Mammary microvascular endothelial cell (primary cell): Measurements from ENCODE around the gene CXCL1. TPM values are rescaled to one million over a fixed set of nuclear protein-coding genes. Genes with fewer than 3 reads are reported as not detected.

Experiments used
- total RNA-seq: library from RNA; depleted of rRNA; stranded (reverse); fragments of >200 nt; gene quantifications from 2 replicates; pipeline ENCODE4 v1.2.3, GENCODE V29; 2015

Gene CXCL1
- total RNA-seq = 141 and 147 TPM in 2 replicates

DNA sequence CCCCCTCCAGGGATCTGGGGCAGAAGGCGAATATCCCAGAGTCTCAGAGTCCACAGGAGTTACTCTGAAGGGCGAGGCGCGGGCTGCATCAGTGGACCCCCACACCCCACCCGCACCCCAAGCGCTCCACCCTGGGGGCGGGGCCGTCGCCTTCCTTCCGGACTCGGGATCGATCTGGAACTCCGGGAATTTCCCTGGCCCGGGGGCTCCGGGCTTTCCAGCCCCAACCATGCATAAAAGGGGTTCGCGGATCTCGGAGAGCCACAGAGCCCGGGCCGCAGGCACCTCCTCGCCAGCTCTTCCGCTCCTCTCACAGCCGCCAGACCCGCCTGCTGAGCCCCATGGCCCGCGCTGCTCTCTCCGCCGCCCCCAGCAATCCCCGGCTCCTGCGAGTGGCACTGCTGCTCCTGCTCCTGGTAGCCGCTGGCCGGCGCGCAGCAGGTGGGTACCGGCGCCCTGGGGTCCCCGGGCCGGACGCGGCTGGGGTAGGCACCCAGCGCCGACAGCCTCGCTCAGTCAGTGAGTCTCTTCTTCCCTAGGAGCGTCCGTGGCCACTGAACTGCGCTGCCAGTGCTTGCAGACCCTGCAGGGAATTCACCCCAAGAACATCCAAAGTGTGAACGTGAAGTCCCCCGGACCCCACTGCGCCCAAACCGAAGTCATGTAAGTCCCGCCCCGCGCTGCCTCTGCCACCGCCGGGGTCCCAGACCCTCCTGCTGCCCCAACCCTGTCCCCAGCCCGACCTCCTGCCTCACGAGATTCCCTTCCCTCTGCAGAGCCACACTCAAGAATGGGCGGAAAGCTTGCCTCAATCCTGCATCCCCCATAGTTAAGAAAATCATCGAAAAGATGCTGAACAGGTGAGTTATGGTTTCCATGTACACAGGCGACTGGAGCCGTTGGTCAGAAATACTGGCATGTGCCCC, at the start of gene CXCL1:
TSS of gene CXCL1 (plus strand) at position 264 of the 926 bp plus-strand sequence. CDS start at position 342, 78 bp downstream.

DNA sequence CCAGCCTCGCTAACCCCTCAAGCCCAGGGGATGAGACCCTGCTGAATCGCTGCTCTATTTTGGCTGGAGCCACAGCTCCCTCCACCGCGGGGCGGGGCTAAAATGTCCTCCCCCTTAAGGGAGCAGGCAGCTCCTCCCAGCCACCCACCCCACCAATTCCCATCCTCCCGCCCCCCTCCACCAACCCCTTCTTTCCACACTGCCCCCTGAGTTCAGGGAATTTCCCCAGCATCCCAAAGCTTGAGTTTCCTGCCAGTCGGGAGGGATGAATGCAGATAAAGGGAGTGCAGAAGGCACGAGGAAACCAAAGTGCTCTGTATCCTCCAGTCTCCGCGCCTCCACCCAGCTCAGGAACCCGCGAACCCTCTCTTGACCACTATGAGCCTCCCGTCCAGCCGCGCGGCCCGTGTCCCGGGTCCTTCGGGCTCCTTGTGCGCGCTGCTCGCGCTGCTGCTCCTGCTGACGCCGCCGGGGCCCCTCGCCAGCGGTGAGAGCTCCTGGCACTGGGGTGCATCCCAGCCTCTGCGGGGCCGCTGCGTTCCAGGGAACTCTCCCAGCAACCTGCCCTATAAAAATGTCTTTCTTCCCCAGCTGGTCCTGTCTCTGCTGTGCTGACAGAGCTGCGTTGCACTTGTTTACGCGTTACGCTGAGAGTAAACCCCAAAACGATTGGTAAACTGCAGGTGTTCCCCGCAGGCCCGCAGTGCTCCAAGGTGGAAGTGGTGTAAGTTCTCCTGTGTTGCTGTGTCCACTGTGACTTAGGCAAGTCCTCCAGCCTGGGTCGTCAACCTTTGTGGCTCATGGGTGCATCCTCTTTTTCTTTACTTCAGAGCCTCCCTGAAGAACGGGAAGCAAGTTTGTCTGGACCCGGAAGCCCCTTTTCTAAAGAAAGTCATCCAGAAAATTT, 32.6 kb upstream of the CXCL1 start, which contains the start of gene CXCL6:
TSS of gene CXCL6 (plus strand) at position 306 of the 907 bp plus-strand sequence. CDS start at position 379, 73 bp downstream.

DNA sequence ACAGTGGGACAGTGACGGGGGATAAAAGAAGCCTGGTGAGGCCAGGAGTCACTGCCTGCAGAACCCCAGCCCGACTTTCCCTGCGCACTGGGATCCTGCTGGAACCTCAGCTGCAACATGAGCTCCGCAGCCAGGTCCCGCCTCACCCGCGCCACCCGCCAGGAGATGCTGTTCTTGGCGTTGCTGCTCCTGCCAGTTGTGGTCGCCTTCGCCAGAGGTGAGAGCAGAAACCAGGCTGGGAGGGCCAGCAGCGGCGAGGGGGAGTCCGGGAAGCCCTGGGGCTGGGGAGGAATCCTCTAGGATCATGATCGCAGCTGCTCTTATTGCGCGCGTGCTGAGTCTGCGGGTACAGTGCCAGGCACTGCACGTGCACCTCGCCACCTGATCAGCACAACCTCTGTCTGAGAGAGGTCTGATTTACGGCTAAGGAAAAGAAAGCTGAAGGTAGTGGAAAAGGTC, 15.9 kb upstream of the CXCL1 start, which contains the start of gene PF4V1:
TSS of gene PF4V1 (plus strand) at position 51 of the 459 bp plus-strand sequence. CDS start at position 118, 67 bp downstream.

Other genes with a start within 250 kb of the CXCL1 start
- not detected in 2 replicates for gene RASSF6, start 249.0 kb upstream of the CXCL1 start, total RNA-seq
- gene CXCL8, start 128.8 kb upstream of the CXCL1 start, total RNA-seq = 247 and 254 TPM in 2 replicates
- gene CXCL6, start 32.7 kb upstream of the CXCL1 start, total RNA-seq = 0.67 and 1.5 TPM in 2 replicates
- not detected in 2 replicates for gene PF4V1, start 16.1 kb upstream of the CXCL1 start, total RNA-seq
- gene PF4, start 112.6 kb downstream of the CXCL1 start, total RNA-seq = not detected in 2 replicates
- gene PPBP, start 118.8 kb downstream of the CXCL1 start, total RNA-seq = not detected in 2 replicates
- gene CXCL5, start 129.3 kb downstream of the CXCL1 start, total RNA-seq = 1.3 and 1.8 TPM in 2 replicates
- gene CXCL3, start 169.3 kb downstream of the CXCL1 start, total RNA-seq = 0.93 and 4.1 TPM in 2 replicates
- 10.7 and 12.0 TPM in 2 replicates for gene CXCL2, start 229.8 kb downstream of the CXCL1 start, total RNA-seq